Measurements from ENCODE around the gene CUEDC1. TPM values are rescaled to one million over a fixed set of nuclear protein-coding genes. Genes with fewer than 3 reads are reported as not detected.
"Not testable (repeated sequence)": the region's sequence is repeated elsewhere in the genome, so short reads cannot be mapped to it uniquely, and the experiment has no call there.

CUEDC1 gene
- polyA plus RNA-seq, 1 donor, result 42.2 TPM

- not testable (repeated sequence) for DNase-seq
Observed at GRCh38 chr17:57958391-57958790, 3.2 kb upstream of the CUEDC1 start.

- no peak for DNase-seq
Observed at GRCh38 chr17:57957886-57958285, 2.7 kb upstream of the CUEDC1 start.

- DNase-seq, result no peak
Observed at GRCh38 chr17:57957120-57957850, 2.1 kb upstream of the CUEDC1 start.

GRCh38 chr17:57956291-57957119, 1.3 kb upstream of the CUEDC1 start:
- no peak for DNase-seq

- DNase-seq, result peak; percentile 72
Observed at GRCh38 chr17:57954397-57955182, 622 bp downstream of the CUEDC1 start.

- DNase-seq, result no peak
Observed at GRCh38 chr17:57953705-57954396, 1.4 kb downstream of the CUEDC1 start.

GRCh38 chr17:57953219-57953618, 2.0 kb downstream of the CUEDC1 start:
- DNase-seq, result no peak

GRCh38 chr17:57949649-57950048, 5.6 kb downstream of the CUEDC1 start:
- no peak for DNase-seq

GRCh38 chr17:57948555-57949420, 6.4 kb downstream of the CUEDC1 start:
- no peak for DNase-seq

GRCh38 chr17:57948169-57948554, 7.0 kb downstream of the CUEDC1 start:
- no peak for DNase-seq

GRCh38 chr17:57947369-57947768, 7.8 kb downstream of the CUEDC1 start:
- no peak for DNase-seq

- DNase-seq, result peak; percentile 69
Observed at GRCh38 chr17:57946798-57947358, 8.3 kb downstream of the CUEDC1 start.

GRCh38 chr17:57945996-57946797, 9.0 kb downstream of the CUEDC1 start:
- DNase-seq, result no peak

GRCh38 chr17:57944908-57945307, 10.3 kb downstream of the CUEDC1 start:
- no peak for DNase-seq

- no peak for DNase-seq
Observed at GRCh38 chr17:57943645-57944044, 11.6 kb downstream of the CUEDC1 start.

GRCh38 chr17:57943140-57943539, 12.1 kb downstream of the CUEDC1 start:
- no peak for DNase-seq

- DNase-seq, result no peak
Observed at GRCh38 chr17:57941384-57942370, 13.5 kb downstream of the CUEDC1 start.

GRCh38 chr17:57940653-57941329, 14.4 kb downstream of the CUEDC1 start:
- no peak for DNase-seq

Measured in left kidney (tissue), 2 donors.